Epidermal melanocyte (primary cell): ENCODE results near the gene DCAF8L2.
"Not testable (repeated sequence)": the region's sequence is repeated elsewhere in the genome, so short reads cannot be mapped to it uniquely, and the experiment has no call there.

Experiments
- DNase-seq: peaks from one replicate; pipeline ENCODE4 v3.0.0; 2011; ENCODE audit warnings: low spot score; ENCODE audit not compliant: insufficient read length

The DCAF8L2 gene

DNA sequence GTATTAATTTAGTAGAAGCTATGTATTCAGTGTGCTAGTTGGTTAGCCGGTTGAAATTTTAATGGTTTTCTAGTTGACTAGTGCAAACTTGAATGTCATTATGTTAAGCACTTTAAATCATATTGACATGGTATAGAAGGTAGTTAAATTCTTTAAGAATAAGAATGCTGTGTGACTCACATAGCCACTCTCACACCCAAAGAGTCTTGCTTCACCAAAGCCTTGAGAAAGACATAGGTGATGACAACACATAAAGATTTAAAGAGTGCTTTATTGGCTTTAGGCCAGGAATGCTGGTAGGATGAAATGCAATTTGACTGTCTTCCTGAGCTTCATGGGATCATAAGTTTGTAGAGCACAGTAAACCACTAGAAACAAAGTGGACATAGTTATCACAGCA is 85.3 kb downstream of the DCAF8L2 start:
- no peak for DNase-seq

DNA sequence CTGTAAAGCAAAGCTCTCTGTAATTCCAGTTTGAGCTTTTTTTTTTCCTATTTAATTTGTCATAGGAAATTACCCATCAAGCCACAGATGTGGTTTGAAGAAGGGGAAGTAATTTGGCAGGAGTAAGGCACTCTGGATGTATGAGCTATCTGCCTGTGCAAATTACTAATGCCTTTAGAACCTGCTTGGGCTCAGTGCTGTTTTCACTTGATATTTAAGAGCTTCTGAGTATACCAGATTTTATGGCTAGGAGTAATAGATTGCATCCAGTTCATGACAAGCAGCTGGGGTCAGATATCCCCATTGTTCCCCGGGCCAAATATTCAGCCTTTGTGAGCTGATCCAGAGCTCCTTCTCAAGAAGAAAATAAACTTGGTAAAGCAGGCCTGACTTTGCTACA is 89.1 kb downstream of the DCAF8L2 start:
- no peak for DNase-seq

DNA sequence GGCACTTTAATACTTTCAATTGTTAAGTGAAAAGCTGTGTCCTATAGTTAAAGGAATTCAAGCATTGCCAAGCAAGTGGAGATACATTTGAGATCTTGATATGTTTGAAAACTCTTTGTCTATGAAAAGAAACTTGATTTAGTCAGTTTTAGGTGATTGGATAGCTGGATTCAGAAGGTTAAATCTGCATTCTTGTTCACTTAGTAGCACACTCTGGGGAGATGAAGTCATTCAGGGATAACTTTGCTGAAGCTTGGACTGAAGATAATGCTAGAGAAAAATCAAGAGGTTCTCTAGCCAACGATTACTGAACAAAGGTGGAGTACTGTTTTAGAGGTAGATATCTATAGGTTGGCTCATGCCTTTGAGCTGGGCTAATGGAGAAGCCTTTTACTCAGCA is 90.6 kb downstream of the DCAF8L2 start:
- DNase-seq, result no peak

DNA sequence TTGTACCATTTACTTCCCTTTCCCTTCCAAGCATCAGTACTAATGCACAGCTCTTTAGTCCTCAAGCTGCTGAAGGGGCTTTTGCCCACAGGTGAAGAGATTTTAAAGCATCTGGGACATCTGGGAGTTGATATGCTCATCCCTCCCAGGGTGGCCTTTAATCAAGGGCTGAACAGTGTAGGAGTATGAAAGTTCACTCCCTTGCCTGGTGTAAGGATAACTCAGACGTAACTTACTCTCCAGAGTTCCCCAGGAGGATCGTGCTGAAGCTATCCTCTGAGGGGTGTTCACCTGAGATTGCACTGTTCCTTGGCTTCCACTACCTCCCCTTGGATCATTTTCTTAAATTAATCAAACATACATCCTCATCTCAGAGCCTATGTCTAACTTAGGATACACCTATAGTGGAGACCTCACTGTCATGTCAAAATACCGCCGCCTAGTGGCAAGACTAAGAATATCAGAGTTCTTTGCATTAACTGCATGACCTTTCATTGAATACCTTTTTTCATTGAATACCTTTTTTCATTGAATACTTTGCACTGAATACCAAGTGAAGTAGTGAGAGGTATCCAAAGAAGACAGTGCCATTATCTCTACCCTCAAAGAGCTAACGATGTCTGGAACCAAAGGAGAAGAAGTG is 93.5 kb downstream of the DCAF8L2 start:
- not testable (repeated sequence) for DNase-seq

DNA sequence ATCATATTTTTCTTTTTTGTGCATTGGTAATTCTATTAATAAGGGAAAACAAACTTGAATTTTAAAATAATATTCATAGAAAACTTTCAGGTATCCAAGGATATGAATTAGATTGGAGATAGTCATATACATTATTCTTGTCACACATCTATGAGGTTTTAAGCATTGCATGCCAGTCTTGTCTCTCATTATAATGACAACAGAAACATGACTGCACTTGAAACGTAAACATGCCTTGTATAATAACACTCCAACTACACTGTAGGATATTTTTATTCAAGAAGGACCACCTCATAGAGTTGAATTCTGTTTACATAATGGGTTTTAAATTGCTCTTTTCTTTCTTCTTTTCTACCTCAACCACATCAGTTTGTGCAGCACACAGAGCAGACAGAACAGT is 104.5 kb downstream of the DCAF8L2 start:
- DNase-seq, result no peak

DNA sequence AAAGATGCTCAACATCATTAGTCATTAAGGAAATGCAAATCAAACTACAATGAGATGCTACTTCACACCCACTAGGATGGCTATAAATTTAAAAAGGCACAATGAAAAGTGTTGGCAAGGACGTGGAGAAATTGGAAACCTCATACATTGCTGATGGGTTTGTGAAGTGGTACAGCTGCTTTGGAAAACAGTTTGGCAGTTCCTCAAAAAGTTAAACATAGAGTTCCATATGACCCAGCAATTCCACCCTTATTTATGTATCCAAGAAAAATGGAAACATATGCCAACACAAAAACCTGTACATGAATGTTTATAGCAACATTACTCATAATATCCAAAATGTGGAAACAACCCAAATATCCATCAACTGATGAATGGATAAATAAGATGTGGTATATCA is 116.4 kb downstream of the DCAF8L2 start:
- DNase-seq, result no peak

DNA sequence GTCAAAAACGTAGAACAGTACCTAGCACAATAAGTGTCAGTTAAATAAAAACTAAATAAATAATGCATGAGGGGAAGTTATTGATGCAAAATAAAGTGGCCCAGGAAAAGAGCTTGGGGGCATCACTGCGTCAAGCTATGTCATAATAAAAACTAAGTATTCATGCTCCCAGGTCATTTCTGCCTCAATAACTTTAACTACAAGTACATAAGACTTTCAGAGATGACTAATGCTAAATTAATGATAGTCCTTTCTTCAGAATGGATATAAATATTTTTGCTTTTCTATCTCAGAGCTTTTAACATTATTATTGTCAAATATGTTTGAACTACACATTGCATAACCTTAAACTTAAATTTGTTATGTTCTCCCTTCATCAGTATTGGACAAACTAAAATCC is 125.5 kb downstream of the DCAF8L2 start:
- DNase-seq, result no peak

DNA sequence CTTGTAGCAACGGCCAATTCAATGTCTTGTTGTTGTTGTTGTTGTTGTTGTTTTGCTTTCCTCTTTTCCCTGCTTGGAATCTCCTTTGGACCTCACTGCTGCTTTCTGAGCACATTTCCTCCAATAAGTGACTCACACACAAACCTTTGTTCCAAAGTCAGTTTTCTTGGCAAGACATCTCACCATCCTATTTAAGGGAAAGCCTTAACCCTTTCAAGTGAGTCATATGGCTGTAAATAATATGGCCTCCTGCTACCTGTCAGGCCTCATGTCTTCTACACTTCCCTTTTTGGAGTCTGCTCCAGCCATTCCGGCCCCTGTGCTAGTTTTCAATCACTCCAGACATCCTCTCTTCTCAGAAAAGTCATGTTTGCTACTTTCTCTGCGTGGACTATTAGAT is 138.1 kb downstream of the DCAF8L2 start:
- DNase-seq, result no peak

DNA sequence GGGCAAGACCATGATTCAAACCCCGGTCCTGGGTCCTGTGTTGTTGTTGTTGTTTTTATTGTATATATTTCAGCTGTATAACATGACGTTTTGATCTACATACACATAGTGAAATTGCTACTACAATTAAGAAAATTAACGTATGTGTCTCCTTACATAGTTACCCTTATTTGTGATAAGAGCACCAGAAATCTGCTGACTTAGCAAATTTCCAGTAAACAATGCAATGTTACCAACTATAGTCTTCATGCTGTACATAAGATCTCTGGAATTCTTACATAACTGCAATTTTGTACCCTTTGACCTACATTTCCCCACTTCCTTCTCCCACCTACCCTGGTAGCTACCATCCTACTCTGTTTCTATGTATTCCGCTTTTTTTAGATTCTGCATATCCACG is 141.8 kb downstream of the DCAF8L2 start:
- DNase-seq, result no peak

DNA sequence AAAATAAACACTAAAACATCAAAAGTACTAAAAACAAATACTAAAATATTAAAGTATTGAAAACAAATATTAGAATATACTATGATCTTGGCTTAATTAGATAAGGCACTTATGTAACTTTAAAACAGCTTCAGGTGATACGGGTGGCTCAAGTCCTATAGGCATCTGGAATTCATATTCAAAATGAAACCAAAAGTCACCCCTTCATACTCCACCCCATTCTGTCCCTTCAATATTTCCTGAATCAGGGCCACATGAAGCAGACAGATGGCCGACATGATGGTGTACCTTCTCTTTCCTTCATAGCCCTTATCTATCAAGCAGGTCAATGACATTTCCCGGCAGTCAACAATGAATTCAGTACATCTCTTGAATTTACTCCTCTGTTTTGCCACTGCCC is 145.8 kb downstream of the DCAF8L2 start:
- DNase-seq, result no peak

DNA sequence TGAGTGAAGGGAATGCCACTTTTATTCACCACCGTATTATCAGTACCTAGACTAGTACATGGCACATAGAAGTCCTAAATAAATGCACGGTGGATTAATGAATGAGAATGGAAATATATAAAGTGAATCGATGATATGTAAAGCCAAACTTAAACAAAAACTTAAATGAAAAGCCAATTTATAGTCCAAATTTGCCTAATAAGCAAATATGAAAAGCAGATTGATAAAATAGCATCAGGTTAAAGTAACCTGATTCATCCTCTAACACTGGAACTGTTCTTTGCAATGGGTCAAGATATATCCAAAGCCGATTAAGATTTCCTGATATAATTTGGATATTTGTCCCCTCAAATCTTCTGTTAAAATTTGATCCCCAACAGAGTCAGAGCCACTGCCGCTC is 150.8 kb downstream of the DCAF8L2 start:
- DNase-seq, result no peak

DNA sequence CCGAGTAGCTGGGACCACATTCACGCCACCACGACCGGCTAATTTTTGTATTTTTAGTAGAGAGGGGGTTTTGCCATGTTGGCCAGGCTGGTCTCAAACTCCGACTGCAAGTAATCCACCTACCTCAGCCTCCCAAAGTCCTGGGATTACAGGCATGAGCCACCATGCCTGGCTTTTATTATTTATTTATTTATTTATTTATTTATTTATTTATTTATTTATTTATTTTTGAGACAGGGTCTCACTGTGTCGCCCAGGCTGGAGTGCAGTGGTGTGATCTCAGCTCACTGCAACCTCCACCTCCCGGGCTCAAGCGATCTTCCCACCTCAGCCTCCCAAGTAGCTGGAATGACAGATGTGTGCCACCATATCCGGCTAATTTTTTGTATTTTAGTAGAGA is 153.4 kb downstream of the DCAF8L2 start:
- not testable (repeated sequence) for DNase-seq

DNA sequence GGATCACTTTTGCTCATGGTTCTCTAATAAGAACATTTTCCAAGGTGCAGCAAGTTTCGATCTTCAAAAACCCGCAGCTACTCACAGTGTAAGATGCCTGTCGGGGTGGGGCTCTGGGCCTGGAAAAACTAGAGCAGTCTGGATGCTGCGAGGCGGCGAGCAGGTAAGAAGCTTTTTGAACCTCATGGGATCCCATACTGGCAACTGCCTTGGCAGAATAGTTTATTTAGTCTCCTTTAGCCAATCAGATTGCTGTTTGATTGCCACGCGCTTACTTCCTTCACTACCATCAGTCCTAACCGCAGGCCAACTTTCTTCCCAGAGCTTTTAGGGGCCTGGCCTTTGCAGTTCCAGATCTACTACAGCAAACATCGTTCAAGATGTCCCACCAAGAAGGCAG is 156.4 kb downstream of the DCAF8L2 start:
- DNase-seq, result no peak

DNA sequence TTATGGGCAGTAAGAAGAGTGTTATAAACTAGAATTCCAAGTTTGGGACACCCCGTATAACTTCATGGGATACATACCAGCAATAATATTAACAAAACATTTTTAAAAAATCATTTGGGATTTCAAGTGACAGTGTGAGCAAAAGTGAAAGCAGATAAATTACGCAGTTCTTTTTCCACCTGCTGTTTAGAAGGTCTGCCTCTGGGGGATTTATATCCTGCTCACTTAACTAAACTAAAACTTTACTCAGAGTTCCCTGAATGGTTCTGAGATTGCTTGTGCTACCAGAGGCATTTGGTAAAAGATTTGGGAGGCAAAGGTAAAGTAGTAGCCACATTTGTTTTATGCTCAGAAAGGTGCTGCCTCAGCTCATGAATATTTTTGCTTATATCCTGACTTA is 160.2 kb downstream of the DCAF8L2 start:
- DNase-seq, result not testable (repeated sequence)

DNA sequence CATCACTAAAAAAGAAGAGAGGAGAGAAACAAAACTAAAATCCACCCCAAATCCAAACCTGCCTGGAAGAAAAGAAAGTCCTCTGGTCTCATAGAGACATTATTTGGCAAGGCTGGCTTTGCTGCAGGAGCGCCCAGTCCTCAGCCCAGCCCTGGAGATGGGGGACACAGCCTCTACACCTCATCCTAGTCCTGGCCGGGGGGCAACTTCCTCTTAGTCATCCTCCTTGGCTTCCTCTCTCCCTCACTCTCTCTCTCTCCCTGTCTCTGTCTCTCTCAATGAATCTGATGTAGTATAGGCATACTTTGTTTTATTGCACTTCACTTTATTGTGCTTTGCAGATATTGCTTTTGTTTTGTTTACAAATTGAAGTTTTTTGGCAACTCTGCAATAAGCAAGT is 161.8 kb downstream of the DCAF8L2 start:
- DNase-seq, result no peak

DNA sequence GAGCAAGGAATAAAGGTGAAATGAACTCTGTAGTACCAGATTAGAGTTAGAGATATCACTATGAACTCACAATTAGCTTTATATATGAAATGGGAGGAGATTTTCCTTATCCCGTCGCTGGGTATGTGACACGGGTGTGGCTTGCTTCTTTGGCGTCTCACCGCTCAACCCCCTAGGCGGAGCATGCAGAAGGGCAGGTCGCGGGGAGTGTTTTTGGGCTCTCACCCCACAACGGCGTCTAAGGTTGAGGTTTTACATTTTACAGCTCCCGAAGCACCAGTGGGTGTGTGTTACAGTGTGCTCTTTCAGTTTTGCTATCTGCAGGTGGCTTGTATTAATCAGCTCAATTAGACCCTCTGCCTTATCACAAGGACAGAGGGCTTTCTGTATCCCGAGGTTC is 175.6 kb downstream of the DCAF8L2 start:
- no peak for DNase-seq

DNA sequence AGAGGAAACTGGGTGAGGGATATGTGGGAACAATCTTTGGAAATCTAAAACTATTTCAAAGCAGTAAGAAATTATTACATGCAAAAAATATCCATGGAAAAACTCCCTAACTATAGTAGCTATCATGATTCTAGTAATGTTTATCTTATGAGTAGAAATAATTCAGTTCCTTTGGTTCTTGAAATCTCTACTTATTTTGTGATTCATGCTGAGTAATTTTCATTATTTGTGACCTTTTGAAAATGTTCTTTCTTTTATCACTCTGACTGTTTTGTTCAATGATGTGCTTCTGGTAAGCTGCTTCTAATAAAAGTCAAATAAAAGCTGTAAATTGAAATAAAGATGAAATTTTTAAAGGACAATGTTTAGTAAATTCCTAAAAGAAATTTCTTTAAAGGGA is 177.2 kb downstream of the DCAF8L2 start:
- no peak for DNase-seq

DNA sequence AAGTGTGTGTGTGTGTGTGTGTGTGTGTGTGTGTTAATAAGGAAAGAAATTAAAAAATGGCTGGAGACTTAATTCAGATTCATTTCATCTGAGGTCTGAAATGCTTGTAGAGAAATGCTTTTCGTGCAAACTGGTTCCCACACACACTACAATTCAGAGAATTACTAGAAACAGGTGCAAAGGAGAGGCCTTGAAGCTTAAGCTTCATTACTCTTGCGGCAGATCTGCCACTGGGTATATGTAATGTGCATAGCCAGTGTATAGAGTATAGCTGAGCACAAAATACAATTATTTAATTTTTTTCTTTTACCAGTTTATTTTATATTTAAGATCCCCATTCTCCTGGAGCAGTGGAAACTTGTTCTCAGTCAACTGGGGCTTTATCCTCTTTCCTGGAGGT is 185.8 kb downstream of the DCAF8L2 start:
- no peak for DNase-seq

DNA sequence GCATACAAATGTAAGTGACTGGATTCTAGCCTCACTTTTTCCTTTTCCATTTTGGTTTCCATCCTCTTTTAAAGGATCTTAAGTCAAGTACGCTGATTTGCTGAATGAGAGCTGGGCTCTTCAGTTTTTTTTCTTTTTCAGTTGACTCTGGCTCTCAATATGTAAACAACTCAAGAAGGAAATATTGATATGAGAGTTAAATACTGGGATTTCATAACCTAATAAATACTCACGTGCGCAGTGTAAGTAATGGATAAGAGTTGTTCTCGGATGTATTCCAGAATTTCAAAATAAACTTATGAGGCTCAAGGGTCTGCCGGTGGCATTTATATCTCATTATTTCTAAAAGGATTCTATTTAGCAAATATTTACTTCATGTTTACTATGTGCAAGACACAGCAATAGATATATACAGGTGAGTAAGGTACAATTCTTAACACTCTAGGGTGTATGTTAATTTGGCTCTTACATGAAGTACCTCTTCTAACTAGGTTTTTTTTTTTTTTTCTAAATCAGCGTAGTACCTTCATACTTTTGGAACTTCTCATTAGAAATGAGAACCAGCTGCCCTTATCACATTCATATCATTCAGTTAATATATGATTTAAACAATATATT is 206.6 kb downstream of the DCAF8L2 start:
- DNase-seq, result no peak

DNA sequence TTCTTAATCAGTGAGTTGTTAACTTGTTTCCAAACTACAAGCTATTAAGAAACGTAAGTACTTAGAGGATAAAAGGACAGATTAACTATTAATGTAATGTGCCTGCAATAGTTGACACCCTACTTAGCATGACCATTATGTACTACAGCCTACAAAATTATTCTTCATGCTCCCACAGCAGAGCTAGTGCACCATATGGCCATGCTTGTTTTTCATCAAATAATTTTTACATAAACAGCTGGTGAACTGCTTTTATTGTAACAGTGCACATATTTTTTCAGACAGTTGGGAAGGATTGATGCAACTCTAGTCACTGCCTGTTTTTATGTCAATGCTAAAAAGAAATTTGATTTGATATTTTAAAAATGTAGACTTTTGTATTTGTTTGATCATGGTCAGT is 207.4 kb downstream of the DCAF8L2 start:
- no peak for DNase-seq
